GM19397 (cell line): ENCODE results near the gene EIF4G3.
"Not testable (repeated sequence)": the region's sequence is repeated elsewhere in the genome, so short reads cannot be mapped to it uniquely, and the experiment has no call there.

Experiments
- ATAC-seq: cut with Tn5 transposase; IDR thresholded peaks from one replicate; pipeline ENCODE4 v1.9.1; 2021; ENCODE audit warnings: mild to moderate bottlenecking, moderate library complexity; ENCODE audit not compliant: unreplicated experiment

Gene EIF4G3

GRCh38 chr1:21069549-21069948, 107.1 kb downstream of the EIF4G3 start:
- no peak for ATAC-seq

GRCh38 chr1:21068937-21069336, 107.8 kb downstream of the EIF4G3 start:
- ATAC-seq: no peak

GRCh38 chr1:21067551-21068227, 109.0 kb downstream of the EIF4G3 start:
- no peak for ATAC-seq

DNA sequence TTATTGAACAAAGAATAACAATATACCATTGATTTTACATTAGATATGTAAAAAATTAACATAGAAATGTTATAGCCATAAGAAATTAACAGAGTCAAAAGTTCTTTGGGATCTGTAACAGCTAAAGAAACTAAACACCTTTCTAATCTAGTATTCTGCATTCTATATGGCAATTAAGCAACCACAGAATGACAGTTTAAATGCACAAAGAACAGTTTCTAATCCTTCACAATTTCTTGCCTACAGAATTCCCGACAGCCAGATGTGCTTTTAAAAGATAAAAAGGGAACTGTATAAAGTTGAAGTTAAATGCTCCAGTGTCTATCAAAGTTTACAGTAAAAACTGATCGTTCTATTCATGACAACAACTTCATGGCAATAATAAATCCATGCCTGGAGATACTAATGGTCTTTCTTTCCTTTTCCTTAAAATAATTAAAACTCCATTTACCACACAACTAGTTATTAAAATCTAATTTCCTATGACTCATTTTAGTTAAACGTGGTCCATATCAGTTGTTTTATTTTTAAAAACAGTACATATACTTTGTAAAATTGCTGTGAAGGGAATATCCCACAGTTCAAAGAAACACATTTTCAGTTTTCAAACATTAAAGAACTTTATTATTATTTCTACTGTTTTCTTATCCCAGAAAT, 110.2 kb downstream of the EIF4G3 start:
- no peak for ATAC-seq

DNA sequence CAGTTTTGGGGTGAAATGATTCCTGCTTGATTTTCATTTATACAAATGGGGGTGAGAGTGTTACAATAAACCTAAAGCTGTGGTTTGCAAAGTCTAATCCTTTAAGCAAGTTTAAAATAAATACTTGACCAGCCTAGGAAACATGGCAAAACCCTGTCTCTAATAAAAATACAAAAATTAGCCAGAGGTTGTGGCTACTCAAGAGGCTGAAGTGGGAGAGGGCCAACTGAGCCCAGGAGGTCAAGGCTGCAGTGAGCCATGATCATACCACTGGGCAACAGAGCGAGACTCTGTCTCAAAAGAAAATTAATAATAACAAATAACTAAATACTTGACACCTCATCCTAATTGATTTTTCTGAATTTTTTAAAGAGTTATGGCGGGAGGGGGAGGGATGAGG, 110.8 kb downstream of the EIF4G3 start:
- ATAC-seq: no peak

DNA sequence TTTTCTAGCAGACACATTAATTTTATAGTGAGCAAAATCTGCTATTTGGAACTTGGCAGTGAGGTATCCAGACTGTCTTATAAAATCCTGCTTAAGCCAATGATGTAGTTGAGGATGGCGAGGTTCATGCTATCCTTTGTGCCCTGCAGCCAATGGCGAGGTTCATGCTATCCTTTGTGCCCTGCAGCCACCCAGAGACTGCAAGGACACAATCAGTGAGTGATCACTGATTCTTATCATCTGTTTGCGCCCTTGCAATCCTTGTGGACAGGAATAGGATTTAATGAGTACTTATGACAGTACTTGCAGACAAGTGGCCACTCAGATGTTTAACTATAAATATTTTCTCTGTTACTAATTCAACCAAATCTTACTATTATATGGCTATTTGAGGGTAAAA, 112.6 kb downstream of the EIF4G3 start:
- no peak for ATAC-seq

DNA sequence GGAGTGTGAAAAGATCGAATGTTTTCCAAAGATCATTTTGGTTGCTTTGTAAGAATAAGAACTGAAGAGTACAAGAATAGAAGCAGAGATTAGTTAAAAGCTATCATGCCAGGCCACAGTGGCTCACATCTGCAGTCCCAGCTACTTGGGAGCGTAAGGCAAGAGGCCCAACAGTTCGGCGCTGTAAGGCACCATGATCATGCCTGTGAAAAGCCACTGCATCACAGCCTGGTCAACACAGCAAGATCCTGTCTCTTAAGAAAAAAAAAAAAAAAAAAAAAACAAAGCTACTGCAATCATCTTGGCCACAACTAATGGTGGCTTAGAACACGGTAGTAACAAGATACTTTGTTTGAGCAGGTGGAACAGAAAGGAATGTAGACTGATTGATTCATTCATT, 116.2 kb downstream of the EIF4G3 start:
- no peak for ATAC-seq

GRCh38 chr1:21059021-21059420, 117.7 kb downstream of the EIF4G3 start:
- no peak for ATAC-seq

GRCh38 chr1:21058035-21058793, 118.5 kb downstream of the EIF4G3 start:
- no peak for ATAC-seq

DNA sequence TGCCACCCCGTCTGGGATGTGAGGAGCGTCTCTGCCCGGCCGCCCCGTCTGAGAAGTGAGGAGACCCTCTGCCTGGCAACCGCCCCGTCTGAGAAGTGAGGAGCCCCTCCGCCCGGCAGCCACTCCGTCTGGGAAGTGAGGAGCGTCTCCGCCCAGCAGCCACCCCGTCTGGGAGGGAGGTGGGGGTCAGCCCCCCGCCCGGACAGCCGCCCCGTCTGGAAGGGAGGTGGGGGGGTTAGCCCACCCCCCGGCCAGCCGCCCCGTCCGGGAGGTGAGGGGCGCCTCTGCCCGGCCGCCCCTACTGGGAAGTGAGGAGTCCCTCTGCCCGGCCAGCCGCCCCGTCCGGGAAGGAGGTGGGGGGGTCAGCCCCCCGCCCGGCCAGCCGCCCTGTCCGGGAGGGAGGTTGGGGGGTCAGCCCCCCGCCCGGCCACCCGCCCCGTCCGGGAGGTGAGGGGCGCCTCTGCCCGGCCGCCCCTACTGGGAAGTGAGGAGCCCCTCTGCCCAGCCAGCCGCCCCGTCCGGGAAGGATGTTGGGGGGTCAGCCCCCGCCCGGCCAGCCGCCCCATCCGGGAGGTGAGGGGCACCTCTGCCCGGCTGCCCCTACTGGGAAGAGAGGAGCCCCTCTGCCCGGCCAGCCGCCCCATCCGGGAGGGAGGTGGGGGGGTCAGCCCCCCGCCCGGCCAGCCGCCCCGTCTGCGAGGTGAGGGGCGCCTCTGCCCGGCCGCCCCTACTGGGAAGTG, 123.3 kb downstream of the EIF4G3 start:
- not testable (repeated sequence) for ATAC-seq

DNA sequence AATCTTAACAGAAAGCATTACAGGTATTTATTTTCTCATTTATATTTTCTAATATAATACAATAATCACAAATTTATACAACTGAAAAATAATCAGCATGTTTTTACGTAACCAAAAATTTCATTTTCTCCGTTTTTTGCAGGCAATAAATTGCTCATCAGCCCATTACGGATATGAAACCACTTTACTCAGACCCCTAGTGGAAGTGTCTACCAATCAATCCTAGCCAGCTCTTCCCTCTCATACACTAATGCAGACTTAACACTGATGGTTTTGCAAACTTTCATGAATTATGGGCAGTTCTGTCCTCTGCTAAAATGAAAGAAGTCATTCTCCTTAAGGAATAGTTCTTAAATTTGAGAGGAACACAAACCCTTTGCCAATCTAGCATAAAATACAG, 124.7 kb downstream of the EIF4G3 start:
- no peak for ATAC-seq

DNA sequence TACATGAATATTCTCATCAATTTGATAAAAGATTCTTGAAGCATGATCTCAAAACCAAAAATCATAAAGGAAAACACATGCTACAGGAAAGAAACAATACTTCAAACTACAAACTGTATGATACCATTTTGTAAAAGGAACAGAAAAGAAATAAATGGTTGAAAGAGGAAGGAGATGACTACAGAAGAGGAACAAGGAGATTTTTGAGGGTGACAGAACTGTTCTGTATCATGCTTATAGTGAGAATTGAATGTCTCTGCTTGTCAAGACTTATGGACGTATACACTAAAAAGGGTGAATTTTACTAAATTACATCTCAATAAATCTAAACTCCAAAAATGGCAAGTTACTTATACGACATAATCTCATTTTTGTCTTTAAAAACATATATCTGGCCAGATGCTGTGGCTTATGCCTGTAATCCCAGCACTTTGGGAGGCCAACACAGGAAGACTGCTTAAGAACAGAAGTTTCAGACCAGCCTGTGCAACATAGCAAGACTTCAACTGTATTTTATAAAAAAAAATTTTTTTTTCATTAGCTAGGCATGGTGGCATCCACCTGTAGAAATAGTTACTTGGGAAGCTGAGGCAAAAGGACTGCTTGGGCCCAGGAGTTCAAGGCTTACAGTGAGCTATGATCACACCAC, 125.4 kb downstream of the EIF4G3 start:
- ATAC-seq: no peak

DNA sequence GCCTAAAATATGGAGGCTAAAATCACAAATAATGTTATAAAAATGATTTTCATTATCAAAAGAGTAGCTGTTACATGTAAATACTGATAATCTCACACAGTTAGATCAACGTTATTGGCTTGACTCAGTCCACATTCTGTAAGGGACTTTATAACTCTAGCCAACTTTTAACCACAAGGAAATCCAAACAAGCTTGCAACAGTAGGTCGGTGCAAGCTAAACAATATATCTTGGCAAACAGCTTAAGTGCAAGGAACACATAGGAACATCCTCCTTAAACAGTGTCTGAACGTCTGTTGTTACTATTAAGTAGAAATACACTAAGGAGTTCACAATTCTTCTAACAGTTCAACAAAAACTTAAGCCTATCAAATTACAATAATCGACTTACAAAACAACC, 126.7 kb downstream of the EIF4G3 start:
- no peak for ATAC-seq

GRCh38 chr1:21048462-21048861, 128.2 kb downstream of the EIF4G3 start:
- ATAC-seq: no peak

DNA sequence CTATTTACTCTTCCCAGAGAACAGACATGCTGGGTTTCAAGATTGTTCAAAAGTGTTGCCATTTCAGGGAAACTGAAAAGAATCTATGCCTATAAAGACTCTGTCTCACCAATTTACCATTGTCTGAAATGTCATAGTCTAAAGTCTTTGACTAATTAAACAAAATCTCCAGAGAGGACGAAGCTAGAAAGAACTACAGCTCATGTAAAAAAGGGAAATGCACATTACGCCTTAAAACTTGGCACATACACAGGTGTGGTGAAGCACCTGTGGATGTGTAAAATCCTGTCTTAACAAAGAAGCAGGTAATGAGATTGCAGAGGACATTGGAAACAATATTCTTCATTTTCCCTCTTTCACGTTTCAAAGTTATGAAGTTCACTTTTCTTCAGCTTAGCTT, 130.6 kb downstream of the EIF4G3 start:
- ATAC-seq: no peak

DNA sequence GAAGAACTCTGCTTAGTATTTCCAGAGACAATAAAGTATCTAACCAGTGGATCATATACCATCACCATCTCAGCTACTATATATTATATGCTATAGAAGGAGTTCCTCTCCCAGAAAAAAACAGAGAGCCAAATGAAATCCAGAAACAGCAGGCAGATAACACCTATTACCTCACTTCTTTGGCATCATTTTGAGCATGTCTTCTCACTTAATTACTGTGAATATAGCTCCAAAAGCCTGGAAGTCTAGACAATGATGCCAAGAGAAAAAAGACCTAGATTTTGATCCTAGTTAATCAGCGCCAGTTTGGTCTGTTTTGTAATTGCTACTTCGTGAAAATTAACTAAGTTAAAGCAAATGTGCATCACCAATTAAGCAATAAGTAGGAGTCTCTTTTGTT, 131.3 kb downstream of the EIF4G3 start:
- no peak for ATAC-seq

DNA sequence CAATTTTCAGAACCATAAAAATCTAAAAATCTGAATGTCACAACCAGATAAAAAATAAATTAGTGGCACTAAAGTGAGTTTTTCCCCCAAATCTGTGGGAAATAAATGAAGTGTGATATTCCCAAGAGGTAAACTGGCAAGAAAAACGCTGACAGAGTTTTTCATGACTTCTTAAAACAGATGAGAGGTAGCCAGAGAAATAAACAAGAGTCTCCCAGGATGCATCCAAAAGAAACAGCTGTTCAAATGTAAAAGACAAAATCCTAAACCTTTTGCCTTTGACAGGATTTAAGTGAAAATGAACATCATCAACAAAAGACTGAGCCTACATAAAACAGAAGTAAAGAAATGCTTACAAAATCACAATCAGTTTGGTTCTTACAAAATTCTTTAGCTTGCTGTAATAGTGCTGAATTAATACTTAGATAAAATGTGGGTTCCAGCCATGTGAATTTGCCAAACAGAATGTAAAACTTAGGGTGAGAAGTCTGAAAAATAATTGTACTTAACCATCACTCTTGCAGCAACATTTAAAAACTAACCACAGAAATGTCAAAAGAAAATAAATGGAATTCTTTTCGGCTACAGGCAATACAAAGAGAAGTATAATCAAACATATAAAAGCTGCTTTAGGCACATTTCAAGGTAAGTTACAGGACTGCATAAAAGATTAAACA, 133.6 kb downstream of the EIF4G3 start:
- no peak for ATAC-seq

DNA sequence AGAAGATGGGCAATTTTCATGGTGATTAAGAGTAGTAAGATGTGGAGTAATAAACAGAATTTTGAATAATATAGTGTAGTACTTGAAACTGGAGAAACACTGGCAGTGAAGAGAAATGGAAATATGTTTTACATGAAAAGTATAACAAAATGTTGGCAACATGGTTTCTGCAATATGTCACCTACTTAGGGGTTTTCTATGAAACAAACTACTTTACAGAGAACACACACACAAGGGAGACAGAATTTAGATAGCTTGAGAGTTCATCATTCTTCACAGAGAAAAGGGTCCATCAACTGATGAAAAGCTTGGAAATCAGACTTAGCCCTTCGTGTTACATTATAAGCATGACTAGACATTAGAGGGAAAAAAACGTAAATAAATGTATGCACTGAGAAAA, 135.2 kb downstream of the EIF4G3 start:
- no peak for ATAC-seq

DNA sequence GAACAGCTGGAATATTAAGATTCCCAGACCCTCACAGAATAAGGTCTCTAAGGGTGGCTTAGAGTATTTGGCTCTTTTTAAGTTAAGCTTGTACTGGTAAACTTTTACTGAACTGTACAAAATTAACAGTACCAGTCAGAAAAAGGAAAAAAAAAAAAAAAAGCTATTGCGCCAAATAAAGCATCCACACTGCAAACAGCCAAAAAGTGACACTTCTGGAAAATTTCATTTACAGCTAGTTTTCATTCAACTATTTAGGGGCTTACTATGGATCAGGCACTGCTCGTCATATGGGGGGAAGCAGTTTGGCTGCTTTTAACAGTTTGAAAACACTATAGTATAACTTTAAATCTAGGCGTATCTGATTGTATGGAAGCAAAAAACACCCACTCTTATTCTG, 139.6 kb downstream of the EIF4G3 start:
- no peak for ATAC-seq

DNA sequence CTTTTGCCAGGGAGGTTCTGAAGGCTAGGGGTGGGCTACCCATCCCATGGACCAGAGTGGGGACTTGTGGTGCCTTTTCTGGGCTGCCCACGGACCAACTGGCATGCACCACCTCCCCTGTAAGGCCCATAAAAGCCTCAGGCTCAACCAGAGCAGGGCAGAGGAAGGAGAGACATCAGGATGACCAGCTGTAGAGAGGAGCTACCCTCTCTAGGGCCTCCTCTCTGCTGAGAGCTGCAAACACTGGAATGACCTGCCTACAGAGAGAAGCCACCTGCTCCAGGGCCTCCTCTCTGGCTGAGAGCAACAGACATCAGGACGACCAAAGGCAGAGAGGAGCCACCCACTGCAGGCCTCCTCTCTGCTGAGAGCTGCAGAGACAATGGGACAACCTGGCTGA, 140.9 kb downstream of the EIF4G3 start:
- ATAC-seq: no peak
